HCT116 (cell line): Measurements from ENCODE around the gene ZNRF3. TPM values are rescaled to one million over a fixed set of nuclear protein-coding genes. Genes with fewer than 3 reads are reported as not detected.

Experiments
- ATAC-seq: fragments of 200-7000 bp; cut with Tn5 transposase; 2 replicates; pipeline ENCODE4 v1.9.1; 2020; ENCODE audit warnings: mild to moderate bottlenecking, moderate library complexity
- BruUV-seq: library from RNA; stranded (reverse); fragments of 400-500 nt; replicated peaks from 2 replicates; lab custom pipeline; 2021; lab: Mats Ljungman, UMichigan
- CTCF ChIA-PET: fragments of 300-600 bp; sonication (Branson Sonifier 250); formaldehyde crosslinking; loops from one replicate; lab custom pipeline; 2021; ENCODE audit warnings: antibody characterized with exemption; lab: Charles Lee
- POLR2A ChIA-PET: fragments of 300-600, 350-600 bp; sonication (Branson Sonifier 250); formaldehyde crosslinking; loops from one replicate; lab custom pipeline; 2021; ENCODE audit warnings: antibody characterized with exemption; lab: Charles Lee
- RAD21 ChIA-PET, 2 experiments: fragments of 300-600 bp; sonication (Branson Sonifier 250); formaldehyde crosslinking; loops; one replicate each; lab custom pipeline; 2023; ENCODE audit warnings: low total read pairs in 2 of 2; ENCODE audit not compliant: uncharacterized antibody in 2 of 2, unreplicated experiment in 2 of 2, low non-redundant PET in 1 of 2; lab: Charles Lee
- DNase-seq: peaks from one replicate; pipeline ENCODE4 v3.0.0-alpha.2; 2010; ENCODE audit warnings: low read depth, low spot score
- H2AFZ ChIP-seq: fragments of 200-600 bp; shearing (Covaris generic), sonication (generic); 2 replicates; pipeline ENCODE4 v1.6.1; 2017; ENCODE audit warnings: low read depth, mixed run types, mixed read lengths, antibody characterized with exemption, low read length; ENCODE audit not compliant: poor library complexity, severe bottlenecking
- H3K27ac ChIP-seq: 2 replicates; pipeline ENCODE4 v1.5.1; 2012; ENCODE audit warnings: low read depth, low read length
- H3K27me3 ChIP-seq: fragments of 200-600 bp; sonication (generic); 2 replicates; pipeline ENCODE4 v1.6.1; 2016; ENCODE audit warnings: mixed run types, low read length, mixed read lengths; ENCODE audit not compliant: insufficient read depth
- H3K36me3 ChIP-seq, 2 experiments: fragments of 200-500 bp in 1 of 2; fragments of 200-600 bp in 1 of 2; sonication (Bioruptor generic) in 1 of 2; sonication (generic) in 1 of 2; 2 replicates each; pipeline versions ENCODE4 v1.5.1 to v1.6.1; 2014 to 2016; ENCODE audit warnings: low read length in 2 of 2, inconsistent platforms in 1 of 2, mixed read lengths in 1 of 2, mixed run types in 1 of 2; ENCODE audit not compliant: insufficient read depth in 2 of 2, control insufficient read depth in 1 of 2
- H3K4me1 ChIP-seq, 2 experiments: fragments of 200-600 bp in 1 of 2; sonication (generic) in 1 of 2; 2 replicates each; pipeline versions ENCODE4 v1.5.1 to v1.6.1; 2012 to 2017; ENCODE audit warnings: low read length in 2 of 2, inconsistent platforms in 1 of 2, mild to moderate bottlenecking in 1 of 2, mixed read lengths in 1 of 2, mixed run types in 1 of 2, moderate library complexity in 1 of 2; ENCODE audit not compliant: insufficient read depth in 2 of 2, control insufficient read depth in 1 of 2
- H3K4me2 ChIP-seq: fragments of 200-600 bp; sonication (generic); 2 replicates; pipeline ENCODE4 v1.6.1; 2017; ENCODE audit warnings: mixed run types, low read length, mixed read lengths
- H3K4me3 ChIP-seq, 2 experiments: fragments of 200-600 bp in 1 of 2; sonication (generic) in 1 of 2; replicated peaks in 1 of 2; 2 replicates each; pipeline ENCODE4 v1.5.1; 2011 to 2016; ENCODE audit warnings: low read length in 2 of 2, control low read depth in 1 of 2, low read depth in 1 of 2, mild to moderate bottlenecking in 1 of 2, mixed read lengths in 1 of 2, mixed run types in 1 of 2
- H3K79me2 ChIP-seq: fragments of 200-600 bp; sonication (generic); 2 replicates; pipeline ENCODE4 v1.6.1; 2017; ENCODE audit warnings: mild to moderate bottlenecking, mixed run types, low read length, moderate library complexity, mixed read lengths; ENCODE audit not compliant: insufficient read depth
- H3K9ac ChIP-seq: fragments of 200-600 bp; sonication (generic); 2 replicates; pipeline ENCODE4 v1.6.1; 2016; ENCODE audit warnings: low read length, mixed read lengths
- H3K9me2 ChIP-seq: fragments of 200-600 bp; sonication (generic), shearing (Covaris generic); 2 replicates; pipeline ENCODE4 v1.6.1; 2017; ENCODE audit warnings: mixed run types, mild to moderate bottlenecking, moderate library complexity; ENCODE audit not compliant: insufficient read depth
- H3K9me3 ChIP-seq, 2 experiments: fragments of 200-500 bp in 1 of 2; fragments of 200-600 bp in 1 of 2; sonication (Bioruptor generic) in 1 of 2; sonication (generic) in 1 of 2; 2 replicates each; pipeline ENCODE4 v1.6.1; 2014 to 2017; ENCODE audit warnings: low read length in 2 of 2, mixed read lengths in 2 of 2, inconsistent platforms in 1 of 2, low read depth in 1 of 2, mild to moderate bottlenecking in 1 of 2, mixed run types in 1 of 2, moderate library complexity in 1 of 2; ENCODE audit not compliant: control insufficient read depth in 1 of 2, insufficient read depth in 1 of 2
- H4K20me1 ChIP-seq: fragments of 200-600 bp; sonication (generic), shearing (Covaris generic); 2 replicates; pipeline ENCODE4 v1.6.1; 2017; ENCODE audit warnings: mixed run types, mild to moderate bottlenecking, moderate library complexity; ENCODE audit not compliant: insufficient read depth
- CBX3 ChIP-seq: IDR thresholded peaks from 2 replicates; pipeline ENCODE4 v1.6.1; 2012; ENCODE audit warnings: low read depth
- CEBPB ChIP-seq: IDR thresholded peaks from 2 replicates; pipeline ENCODE4 v1.6.1; 2012; ENCODE audit warnings: low read depth
- ELF1 ChIP-seq: IDR thresholded peaks from 2 replicates; pipeline ENCODE4 v1.6.1; 2012; ENCODE audit warnings: low read depth, borderline replicate concordance
- FOSL1 ChIP-seq: IDR thresholded peaks from 2 replicates; pipeline ENCODE4 v1.6.1; 2012; ENCODE audit warnings: low read depth
- POLR2A ChIP-seq: IDR thresholded peaks from 2 replicates; pipeline ENCODE4 v1.7.0; 2011; ENCODE audit warnings: borderline replicate concordance; ENCODE audit not compliant: insufficient read depth, insufficient read length; ENCODE audit errors: extremely low read depth
- SIN3A ChIP-seq: IDR thresholded peaks from 2 replicates; pipeline ENCODE4 v1.6.1; 2012; ENCODE audit warnings: low read depth
- YY1 ChIP-seq: IDR thresholded peaks from 2 replicates; pipeline ENCODE4 v1.6.1; 2011; ENCODE audit warnings: low read length, low read depth, moderate library complexity, mild to moderate bottlenecking; ENCODE audit not compliant: insufficient replicate concordance; ENCODE audit errors: extremely low read depth
- ZFX ChIP-seq: fragments of 450-650 bp; IDR thresholded peaks from 2 replicates; pipeline ENCODE4 v1.6.1; 2017
- intact Hi-C: fragments of 100-400 bp; cut with micrococcal nuclease; formaldehyde crosslinking; loops from 2 replicates; pipeline ENCODE4 v1.10.0; 2022
- total RNA-seq: library from RNA; stranded (reverse); gene quantifications from one replicate; pipeline ENCODE4 v1.2.1, GENCODE V29; 2021; ENCODE audit not compliant: unreplicated experiment
- TF ChIP-seq, protein P1 (sequence below): IDR thresholded peaks from 2 replicates; pipeline ENCODE4 v1.6.1; 2011; ENCODE audit warnings: mild to moderate bottlenecking, low read length, moderate library complexity; ENCODE audit not compliant: insufficient replicate concordance; ENCODE audit errors: extremely low read depth
- TF ChIP-seq, protein P2 (sequence below): IDR thresholded peaks from 2 replicates; pipeline ENCODE4 v1.6.1; 2012

ZNRF3 gene
- total RNA-seq, 1 experiment from 2014 or later = 12.2 TPM

DNA sequence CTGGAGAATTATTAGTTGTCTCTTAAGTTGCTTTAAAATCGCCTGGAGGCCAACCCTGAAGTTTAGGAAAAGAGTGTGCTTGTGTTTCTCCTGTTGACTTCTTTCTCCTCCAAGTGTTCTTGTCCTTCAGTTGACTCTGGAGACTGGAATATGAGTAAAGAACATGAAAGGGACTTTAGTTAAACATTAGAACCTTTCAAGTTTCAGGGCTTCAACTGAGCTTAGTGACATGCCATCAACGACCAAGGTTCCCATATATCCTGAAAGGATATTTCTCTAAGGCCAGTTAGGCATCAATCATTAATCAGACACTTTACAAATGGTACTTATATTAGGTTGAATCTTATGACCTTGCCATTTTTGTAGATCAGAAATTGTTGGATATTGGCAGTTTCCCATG is 70.0 kb downstream of the ZNRF3 start:
- ChIA-PET CTCF (no interaction called here), POLR2A (no interaction called here), RAD21 (no interaction called here)
- peaks cover 60% of the 10 kb centered on the region for H3K79me2 ChIP-seq
- no peaks in the 10 kb centered on the region; the same call in 1 of the 2 replicates for H4K20me1 ChIP-seq
- peaks cover 17 to 26% of the 10 kb centered on the region in 2 experiments; a peak in 3 of 4 replicates for H3K4me1 ChIP-seq
- H3K9me3 ChIP-seq = no peaks in the 10 kb centered on the region
- H2AFZ ChIP-seq = no peak overlapping the region
- no peaks in the 10 kb centered on the region for H3K36me3 ChIP-seq
- no peaks in the 10 kb centered on the region for H3K27me3 ChIP-seq
- no peak overlapping the region for H3K9ac ChIP-seq
- DNase-seq (no peak), ATAC-seq (no peak)
- no peak overlapping the region for H3K4me3 ChIP-seq
- no peak overlapping the region for H3K4me2 ChIP-seq
- H3K9me2 ChIP-seq = no peaks in the 10 kb centered on the region
- intact Hi-C loops = no loop called here
- TF ChIP-seq SIN3A (no peak), CBX3 (no peak), POLR2A (no peak), ELF1 (no peak), YY1 (no peak), FOSL1 (no peak), ZFX (no peak), CEBPB (no peak)
- TF ChIP-seq, protein P1, sequence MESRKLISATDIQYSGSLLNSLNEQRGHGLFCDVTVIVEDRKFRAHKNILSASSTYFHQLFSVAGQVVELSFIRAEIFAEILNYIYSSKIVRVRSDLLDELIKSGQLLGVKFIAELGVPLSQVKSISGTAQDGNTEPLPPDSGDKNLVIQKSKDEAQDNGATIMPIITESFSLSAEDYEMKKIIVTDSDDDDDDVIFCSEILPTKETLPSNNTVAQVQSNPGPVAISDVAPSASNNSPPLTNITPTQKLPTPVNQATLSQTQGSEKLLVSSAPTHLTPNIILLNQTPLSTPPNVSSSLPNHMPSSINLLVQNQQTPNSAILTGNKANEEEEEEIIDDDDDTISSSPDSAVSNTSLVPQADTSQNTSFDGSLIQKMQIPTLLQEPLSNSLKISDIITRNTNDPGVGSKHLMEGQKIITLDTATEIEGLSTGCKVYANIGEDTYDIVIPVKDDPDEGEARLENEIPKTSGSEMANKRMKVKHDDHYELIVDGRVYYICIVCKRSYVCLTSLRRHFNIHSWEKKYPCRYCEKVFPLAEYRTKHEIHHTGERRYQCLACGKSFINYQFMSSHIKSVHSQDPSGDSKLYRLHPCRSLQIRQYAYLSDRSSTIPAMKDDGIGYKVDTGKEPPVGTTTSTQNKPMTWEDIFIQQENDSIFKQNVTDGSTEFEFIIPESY = no peak
- TF ChIP-seq, protein P2, sequence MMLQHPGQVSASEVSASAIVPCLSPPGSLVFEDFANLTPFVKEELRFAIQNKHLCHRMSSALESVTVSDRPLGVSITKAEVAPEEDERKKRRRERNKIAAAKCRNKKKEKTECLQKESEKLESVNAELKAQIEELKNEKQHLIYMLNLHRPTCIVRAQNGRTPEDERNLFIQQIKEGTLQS = no peak
- BruUV-seq = no TSS peak
- H3K27ac ChIP-seq = no peak overlapping the region
